ENCODE results near the gene PFDN2.
A peak's percentile ranks its signal among the peaks of the same experiment; 100 is the strongest.

PFDN2 gene, protein sequence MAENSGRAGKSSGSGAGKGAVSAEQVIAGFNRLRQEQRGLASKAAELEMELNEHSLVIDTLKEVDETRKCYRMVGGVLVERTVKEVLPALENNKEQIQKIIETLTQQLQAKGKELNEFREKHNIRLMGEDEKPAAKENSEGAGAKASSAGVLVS

DNA sequence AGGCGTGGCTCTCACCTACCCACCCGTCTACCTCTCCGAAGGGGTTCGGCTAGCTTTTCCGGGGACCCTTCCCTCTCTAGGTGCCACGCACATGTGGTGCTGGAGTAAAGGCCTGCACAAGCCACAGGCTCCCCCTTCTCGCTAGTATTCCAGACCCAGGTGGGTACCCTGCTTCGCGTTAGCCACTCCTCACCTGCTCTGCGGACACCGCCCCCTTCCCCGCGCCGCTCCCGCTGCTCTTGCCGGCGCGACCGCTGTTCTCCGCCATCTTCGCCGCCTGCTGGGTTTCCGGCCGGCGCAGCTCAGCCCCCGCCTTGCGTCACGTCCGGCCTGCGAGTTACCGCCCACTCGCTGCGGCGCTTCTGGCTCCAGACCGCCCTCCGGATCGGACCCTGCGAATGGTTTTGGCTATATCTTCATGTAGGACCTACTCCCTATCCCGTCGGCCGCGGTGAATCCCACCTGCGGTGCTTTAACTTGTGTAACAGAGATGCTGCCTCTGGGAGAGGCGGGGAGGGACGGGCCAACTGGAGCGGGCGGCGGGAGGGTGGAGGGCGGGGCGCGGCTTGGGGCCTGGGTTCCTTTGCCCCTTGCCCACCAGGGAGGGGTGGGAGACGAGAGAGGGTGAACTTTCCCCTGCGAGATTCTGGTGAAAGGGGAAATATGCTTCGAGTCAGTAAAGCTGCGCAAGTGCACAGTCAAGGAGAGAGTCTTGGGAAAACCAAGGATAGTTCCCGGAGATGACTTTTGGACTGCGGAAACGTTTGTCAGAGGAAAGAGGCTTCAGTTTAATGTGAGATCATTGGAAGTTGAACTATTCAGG lies at the start of gene PFDN2, which contains the start of gene NIT1:
PFDN2 (minus strand) TSS at position 279 of the 823 bp plus-strand sequence; CDS start at position 268, 11 bp downstream.
NIT1 (plus strand) TSS at position 347 of the 823 bp plus-strand sequence; CDS start at position 419, 72 bp downstream.
- DNase-seq, result peak; percentile 62

DNA sequence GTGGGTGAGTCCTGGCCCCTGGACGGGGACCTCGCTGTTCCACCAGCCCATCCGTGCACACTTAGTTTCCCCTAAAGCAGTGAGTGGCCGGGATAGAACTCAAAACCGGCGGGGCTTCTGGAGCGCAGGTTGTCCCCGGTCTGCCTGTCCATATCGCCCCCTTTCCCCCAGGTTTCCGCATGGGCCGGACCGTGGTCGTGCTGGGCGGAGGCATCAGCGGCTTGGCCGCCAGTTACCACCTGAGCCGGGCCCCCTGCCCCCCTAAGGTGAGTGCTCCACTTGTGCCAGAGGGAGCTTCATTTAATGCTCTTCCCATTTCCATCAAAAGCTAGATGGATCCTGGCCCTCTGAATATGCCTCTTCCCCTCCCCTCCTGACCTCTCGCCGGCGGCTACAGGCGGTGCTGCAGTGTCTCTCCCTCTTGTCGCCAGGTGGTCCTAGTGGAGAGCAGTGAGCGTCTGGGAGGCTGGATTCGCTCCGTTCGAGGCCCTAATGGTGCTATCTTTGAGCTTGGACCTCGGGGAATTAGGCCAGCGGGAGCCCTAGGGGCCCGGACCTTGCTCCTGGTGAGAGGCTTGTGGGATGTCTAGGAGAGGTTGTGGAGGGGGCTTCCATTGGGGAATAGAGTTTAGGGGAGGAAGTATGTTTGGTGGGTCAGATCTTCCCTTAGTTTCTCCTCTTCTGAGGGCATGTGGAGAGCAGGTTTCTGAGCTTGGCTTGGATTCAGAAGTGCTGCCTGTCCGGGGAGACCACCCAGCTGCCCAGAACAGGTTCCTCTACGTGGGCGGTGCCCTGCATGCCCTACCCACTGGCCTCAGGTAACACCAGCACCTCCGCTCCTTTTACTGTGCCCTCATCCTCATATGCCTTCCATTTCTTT lies 49.1 kb upstream of the PFDN2 start:
- DNase-seq, result no peak

DNA sequence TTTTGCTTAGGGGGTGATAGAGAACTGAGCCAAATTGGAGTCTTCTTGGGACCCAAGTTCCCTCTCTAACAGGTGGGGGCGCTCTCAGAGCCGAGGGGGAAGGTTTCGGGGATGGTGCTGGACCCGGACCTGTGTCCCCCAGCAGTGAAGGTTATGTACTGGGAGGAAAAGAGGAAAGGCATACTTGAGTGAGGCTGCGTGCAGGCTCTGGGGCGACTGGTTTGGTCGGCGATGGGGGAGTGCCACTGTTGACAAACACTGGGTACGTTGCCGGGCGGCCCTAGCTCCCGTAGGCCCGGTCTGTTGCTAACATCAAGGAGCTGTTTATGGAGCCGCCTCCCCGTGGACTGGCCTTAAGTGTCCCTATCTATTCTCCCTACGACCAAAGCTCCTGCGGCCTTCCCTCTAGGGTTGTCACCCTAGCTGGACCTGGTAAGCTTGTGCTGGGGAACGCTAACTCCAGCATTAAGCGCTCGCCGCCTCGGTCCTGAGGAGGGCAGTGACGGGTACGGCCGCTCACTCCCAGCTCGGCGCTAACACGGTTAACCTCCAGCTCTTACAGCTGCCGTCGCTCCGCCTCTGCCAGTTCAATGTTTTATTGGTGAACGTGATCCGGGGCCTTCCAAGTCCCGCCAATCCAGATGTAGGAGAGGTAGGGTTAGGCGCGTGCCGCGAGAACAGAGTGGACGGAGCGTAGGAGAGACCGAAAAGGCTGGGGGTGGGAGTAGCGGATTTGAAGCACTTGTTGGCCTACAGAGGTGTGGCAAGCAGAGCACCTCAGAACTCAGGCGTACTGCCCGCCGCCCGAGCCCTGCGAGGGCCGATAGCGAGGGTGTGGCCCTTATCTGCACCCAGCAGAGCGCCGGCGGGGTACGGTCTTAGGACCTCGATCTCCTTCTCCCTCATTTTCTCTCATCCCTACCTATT lies 48.2 kb upstream of the PFDN2 start, which contains the start of gene PPOX:
PPOX (plus strand) TSS at position 685 of the 927 bp plus-strand sequence. CDS start 422 bp downstream, outside the sequence.
- DNase-seq, result peak; percentile 88

- DNase-seq, result no peak
These were observed 47.2 kb upstream of the PFDN2 start for GRCh38 chr1:161164901-161165610.

GRCh38 chr1:161163793-161164192 lies 46.0 kb upstream of the PFDN2 start:
- no peak for DNase-seq

DNA sequence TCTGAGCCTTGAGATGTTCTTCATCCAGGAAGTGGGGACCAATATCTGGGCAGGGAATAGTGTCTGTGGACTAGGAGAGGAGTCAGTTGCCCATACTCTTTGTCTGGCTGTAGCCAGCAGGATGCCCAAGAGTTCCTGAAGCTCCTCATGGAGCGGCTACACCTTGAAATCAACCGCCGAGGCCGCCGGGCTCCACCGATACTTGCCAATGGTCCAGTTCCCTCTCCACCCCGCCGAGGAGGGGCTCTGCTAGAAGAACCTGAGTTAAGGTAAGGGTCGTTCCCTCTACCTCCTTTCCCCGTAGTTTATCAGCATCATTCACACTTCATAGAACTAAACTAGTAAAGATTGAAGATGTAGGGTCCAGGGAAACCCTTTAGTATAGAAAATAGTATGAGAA lies 45.0 kb upstream of the PFDN2 start:
- DNase-seq, result no peak

- no peak for DNase-seq
These were observed 44.2 kb upstream of the PFDN2 start for GRCh38 chr1:161162052-161162451.

DNA sequence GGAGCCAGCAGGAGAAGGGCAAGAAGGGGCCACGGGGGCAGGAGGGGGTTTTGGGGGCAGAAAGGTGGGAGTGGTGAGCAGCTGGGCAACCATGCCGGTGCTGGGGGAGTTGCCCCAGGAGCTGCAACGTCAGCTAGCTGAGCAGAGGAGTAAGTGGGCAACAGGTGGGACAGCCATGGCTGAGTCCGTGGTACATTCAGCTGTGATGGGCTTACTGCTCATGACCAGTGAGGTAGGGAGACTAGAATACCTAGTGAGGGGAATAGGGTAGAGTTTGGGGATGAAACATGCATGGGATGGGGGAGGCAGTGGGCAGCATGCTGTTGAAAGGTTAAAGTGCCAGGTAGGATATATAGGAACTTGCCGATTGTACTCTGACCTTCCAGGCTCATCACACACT lies 43.8 kb upstream of the PFDN2 start:
- no peak for DNase-seq

DNA sequence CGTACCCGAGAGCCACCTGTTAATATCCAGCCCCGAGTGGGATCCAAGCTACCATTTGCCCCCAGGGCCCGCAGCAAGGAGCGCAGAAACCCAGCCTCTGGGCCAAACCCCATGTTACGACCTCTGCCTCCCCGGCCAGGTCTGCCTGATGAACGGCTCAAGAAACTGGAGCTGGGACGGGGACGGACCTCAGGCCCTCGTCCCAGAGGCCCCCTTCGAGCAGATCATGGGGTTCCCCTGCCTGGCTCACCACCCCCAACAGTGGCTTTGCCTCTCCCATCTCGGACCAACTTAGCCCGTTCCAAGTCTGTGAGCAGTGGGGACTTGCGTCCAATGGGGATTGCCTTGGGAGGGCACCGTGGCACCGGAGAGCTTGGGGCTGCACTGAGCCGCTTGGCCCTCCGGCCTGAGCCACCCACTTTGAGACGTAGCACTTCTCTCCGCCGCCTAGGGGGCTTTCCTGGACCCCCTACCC lies 42.9 kb upstream of the PFDN2 start:
- DNase-seq, result no peak

DNA sequence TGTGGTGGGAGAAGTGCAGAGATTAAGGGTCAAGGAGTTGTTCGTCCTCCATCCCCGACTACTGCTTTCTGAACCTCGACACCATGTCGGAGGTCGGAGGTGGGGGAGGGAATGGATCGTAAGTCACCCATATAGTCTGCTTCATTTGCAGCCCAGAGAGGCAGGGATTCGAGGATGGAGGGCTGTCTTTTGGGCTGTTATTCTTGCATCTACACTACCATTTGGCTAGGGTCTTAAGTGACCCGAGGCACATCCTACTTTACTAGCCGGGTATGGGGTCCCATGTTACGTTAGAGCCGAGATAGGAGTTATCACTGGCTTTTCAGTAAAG lies 42.0 kb upstream of the PFDN2 start:
- no peak for DNase-seq

DNA sequence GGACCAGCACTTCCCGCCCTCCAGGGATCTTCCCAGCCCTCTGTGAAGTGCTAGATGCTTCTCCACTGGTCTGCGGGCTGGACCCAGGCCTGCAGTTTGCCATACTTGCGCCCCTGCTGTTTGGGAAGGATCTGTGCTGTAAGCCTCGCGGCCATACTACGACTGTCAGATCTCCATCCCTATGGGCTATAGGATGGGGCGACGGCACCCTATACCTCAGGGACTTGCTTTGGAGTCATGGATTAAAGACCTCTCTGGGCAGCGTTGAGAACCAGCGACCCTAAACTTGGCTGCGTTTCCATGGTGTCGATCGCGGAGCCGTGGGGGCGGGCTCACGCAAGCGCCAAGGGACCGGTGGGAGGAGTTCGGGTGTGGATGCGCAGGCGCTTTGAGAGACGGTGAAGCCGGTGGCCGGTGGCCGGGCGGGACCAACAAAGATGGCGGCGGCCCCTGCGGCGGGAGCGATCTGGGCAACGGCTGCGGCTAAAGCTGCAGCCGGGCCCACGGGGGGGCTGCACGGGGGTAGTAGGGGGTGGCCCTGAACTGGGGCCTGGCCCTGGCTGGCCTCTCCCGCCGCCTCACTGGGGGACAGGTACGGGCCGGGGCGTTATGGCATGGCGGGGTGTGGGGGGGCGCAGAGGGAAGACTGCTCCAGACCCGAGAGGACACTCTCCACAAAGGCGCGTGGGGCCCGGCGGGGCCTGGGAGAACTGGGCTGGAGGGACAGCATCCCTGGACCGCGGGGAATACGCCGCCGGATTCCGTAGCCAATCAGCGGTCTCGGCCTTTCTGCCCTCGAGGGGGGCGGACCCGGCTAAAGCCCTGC lies 41.5 kb upstream of the PFDN2 start, which contains the start of gene USP21:
USP21 (plus strand) TSS at position 414 of the 826 bp plus-strand sequence. CDS start 1,141 bp downstream, outside the sequence.
- peak; percentile 80 for DNase-seq

- no peak for DNase-seq
These were observed 40.6 kb upstream of the PFDN2 start for GRCh38 chr1:161158316-161159010.

DNA sequence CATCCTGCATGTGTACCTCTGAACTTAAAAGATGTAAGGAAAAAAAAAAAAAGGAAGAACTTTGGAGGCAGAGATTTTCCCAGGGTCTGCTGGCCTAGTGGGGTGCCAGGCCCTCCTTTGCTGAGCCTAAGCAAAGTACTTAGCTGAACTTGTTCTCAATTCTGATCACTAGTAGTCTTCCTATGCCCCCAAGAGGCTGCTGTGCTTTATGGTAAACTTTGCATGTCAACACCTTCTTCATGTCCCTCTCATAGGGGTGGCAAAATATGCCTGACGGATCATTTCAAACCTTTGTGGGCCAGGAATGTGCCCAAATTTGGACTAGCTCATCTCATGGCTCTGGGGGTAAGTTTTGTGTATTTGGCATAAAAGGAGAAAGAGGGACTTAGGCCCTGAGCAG lies 40.0 kb upstream of the PFDN2 start:
- no peak for DNase-seq

- DNase-seq, result peak; percentile 66
These were observed 36.0 kb upstream of the PFDN2 start, which contains the start of gene UFC1 for GRCh38 chr1:161153682-161154337. Gene UFC1 (plus strand): TSS chr1:161153978. CDS start chr1:161153998, 20 bp downstream.

GRCh38 chr1:161153176-161153575 lies 35.3 kb upstream of the PFDN2 start:
- no peak for DNase-seq

GRCh38 chr1:161145832-161146231 lies 28.0 kb upstream of the PFDN2 start:
- no peak for DNase-seq

- DNase-seq, result no peak
These were observed 23.0 kb upstream of the PFDN2 start for GRCh38 chr1:161140755-161141400.

GRCh38 chr1:161139766-161140165 lies 21.9 kb upstream of the PFDN2 start:
- no peak for DNase-seq
